HEK293 (cell line): Measurements from ENCODE around the gene CEP295NL.

Experiments used
- ZBTB21 ChIP-seq: fragments of 450-650 bp; formaldehyde crosslinking; IDR thresholded peaks from 2 replicates; pipeline ENCODE4 v1.5.1; 2017; ENCODE audit warnings: missing biosample characterization, missing genetic modification characterization
- ZNF223 ChIP-seq: fragments of 450-650 bp; formaldehyde crosslinking; IDR thresholded peaks from 2 replicates; pipeline ENCODE4 v1.5.1; 2016; ENCODE audit warnings: missing biosample characterization, missing genetic modification characterization
- ZNF24 ChIP-seq: fragments of 450-650 bp; formaldehyde crosslinking; IDR thresholded peaks from 2 replicates; pipeline ENCODE4 v1.5.1; 2016; ENCODE audit warnings: missing biosample characterization, missing genetic modification characterization
- ZNF266 ChIP-seq: fragments of 450-650 bp; formaldehyde crosslinking; IDR thresholded peaks from 2 replicates; pipeline ENCODE4 v1.5.1; 2016; ENCODE audit warnings: missing biosample characterization, missing genetic modification characterization, low read depth
- ZNF350 ChIP-seq: fragments of 450-650 bp; formaldehyde crosslinking; IDR thresholded peaks from 2 replicates; pipeline ENCODE4 v1.5.0; 2017; ENCODE audit warnings: missing biosample characterization, mild to moderate bottlenecking, missing genetic modification characterization
- ZNF354C ChIP-seq: fragments of 450-650 bp; formaldehyde crosslinking; IDR thresholded peaks from 2 replicates; pipeline ENCODE4 v1.5.1; 2016; ENCODE audit warnings: missing biosample characterization, missing genetic modification characterization, low read depth, borderline replicate concordance
- ZNF510 ChIP-seq: fragments of 450-650 bp; formaldehyde crosslinking; IDR thresholded peaks from 2 replicates; pipeline ENCODE4 v1.5.1; 2018; ENCODE audit warnings: mild to moderate bottlenecking, missing genetic modification characterization, missing biosample characterization; ENCODE audit not compliant: insufficient replicate concordance
- TF ChIP-seq, protein P1 (sequence below): fragments of 450-650 bp; formaldehyde crosslinking; IDR thresholded peaks from 2 replicates; pipeline ENCODE4 v1.5.1; 2016; ENCODE audit warnings: missing biosample characterization, missing genetic modification characterization

DNA sequence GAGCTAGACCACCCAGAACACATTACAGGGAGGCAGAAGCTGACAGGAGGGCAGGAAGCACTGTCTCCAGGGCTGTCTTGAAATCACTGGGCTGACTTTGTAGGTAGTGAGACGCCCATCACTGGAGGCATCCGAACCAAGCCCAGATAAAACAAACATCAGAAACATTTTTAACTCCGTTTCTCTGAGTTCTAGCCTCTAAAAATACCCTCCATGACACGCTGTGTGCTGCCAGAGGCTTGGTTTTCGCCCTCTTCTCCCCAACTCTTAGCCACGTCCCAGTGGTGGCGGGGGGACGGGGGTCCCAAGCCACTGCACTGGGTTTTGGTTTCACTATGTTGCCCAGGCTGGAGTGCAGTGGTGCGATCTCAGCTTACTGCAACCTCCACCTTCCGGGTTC lies 1.2 kb downstream of the CEP295NL start:
- TF ChIP-seq, protein P1, sequence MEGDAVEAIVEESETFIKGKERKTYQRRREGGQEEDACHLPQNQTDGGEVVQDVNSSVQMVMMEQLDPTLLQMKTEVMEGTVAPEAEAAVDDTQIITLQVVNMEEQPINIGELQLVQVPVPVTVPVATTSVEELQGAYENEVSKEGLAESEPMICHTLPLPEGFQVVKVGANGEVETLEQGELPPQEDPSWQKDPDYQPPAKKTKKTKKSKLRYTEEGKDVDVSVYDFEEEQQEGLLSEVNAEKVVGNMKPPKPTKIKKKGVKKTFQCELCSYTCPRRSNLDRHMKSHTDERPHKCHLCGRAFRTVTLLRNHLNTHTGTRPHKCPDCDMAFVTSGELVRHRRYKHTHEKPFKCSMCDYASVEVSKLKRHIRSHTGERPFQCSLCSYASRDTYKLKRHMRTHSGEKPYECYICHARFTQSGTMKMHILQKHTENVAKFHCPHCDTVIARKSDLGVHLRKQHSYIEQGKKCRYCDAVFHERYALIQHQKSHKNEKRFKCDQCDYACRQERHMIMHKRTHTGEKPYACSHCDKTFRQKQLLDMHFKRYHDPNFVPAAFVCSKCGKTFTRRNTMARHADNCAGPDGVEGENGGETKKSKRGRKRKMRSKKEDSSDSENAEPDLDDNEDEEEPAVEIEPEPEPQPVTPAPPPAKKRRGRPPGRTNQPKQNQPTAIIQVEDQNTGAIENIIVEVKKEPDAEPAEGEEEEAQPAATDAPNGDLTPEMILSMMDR (tag by site-specific recombination) = no peak
- no peak for TF ChIP-seq ZBTB21 (tag by site-specific recombination)
- no peak for TF ChIP-seq ZNF266 (tag by site-specific recombination)
- no peak for TF ChIP-seq ZNF354C (tag by site-specific recombination)
- TF ChIP-seq ZNF510 (tag by site-specific recombination) = no peak
- no peak for TF ChIP-seq ZNF350 (tag by site-specific recombination)
- no peak for TF ChIP-seq ZNF223
- no peak for TF ChIP-seq ZNF24 (tag by site-specific recombination)
